HG02759 (cell line): ENCODE results near the gene NRXN2.
"Not testable (repeated sequence)": the region's sequence is repeated elsewhere in the genome, so short reads cannot be mapped to it uniquely, and the experiment has no call there.

Experiments used
- ATAC-seq: cut with Tn5 transposase; IDR thresholded peaks from one replicate; pipeline ENCODE4 v1.9.1; 2021; ENCODE audit warnings: mild to moderate bottlenecking, moderate library complexity; ENCODE audit not compliant: unreplicated experiment

Gene NRXN2

GRCh38 chr11:64705501-64705900 lies 17.5 kb downstream of the NRXN2 start:
- no peak for ATAC-seq

- ATAC-seq, result no peak
Observed at GRCh38 chr11:64703048-64703447, 19.9 kb downstream of the NRXN2 start.

GRCh38 chr11:64701956-64702355 lies 21.0 kb downstream of the NRXN2 start:
- ATAC-seq, result not testable (repeated sequence)

- no peak for ATAC-seq
Observed at GRCh38 chr11:64698427-64698826, 24.6 kb downstream of the NRXN2 start.

- no peak for ATAC-seq
Observed at GRCh38 chr11:64697663-64698375, 25.2 kb downstream of the NRXN2 start.

- no peak for ATAC-seq
Observed at GRCh38 chr11:64696045-64696444, 27.0 kb downstream of the NRXN2 start.

- no peak for ATAC-seq
Observed at GRCh38 chr11:64695548-64695947, 27.4 kb downstream of the NRXN2 start.

GRCh38 chr11:64694821-64695365 lies 28.1 kb downstream of the NRXN2 start:
- no peak for ATAC-seq

- ATAC-seq, result no peak
Observed at GRCh38 chr11:64694026-64694755, 28.8 kb downstream of the NRXN2 start.

GRCh38 chr11:64692764-64693331 lies 30.1 kb downstream of the NRXN2 start:
- no peak for ATAC-seq

- ATAC-seq, result no peak
Observed at GRCh38 chr11:64691543-64691942, 31.5 kb downstream of the NRXN2 start.

GRCh38 chr11:64690235-64690634 lies 32.8 kb downstream of the NRXN2 start:
- ATAC-seq, result no peak

GRCh38 chr11:64688534-64688982 lies 34.4 kb downstream of the NRXN2 start:
- ATAC-seq, result peak; percentile 84

GRCh38 chr11:64687643-64688533 lies 35.1 kb downstream of the NRXN2 start:
- no peak for ATAC-seq

- ATAC-seq, result no peak
Observed at GRCh38 chr11:64687204-64687603, 35.8 kb downstream of the NRXN2 start.

- ATAC-seq, result no peak
Observed at GRCh38 chr11:64686466-64687170, 36.4 kb downstream of the NRXN2 start.

GRCh38 chr11:64685536-64685935 lies 37.5 kb downstream of the NRXN2 start:
- no peak for ATAC-seq

- ATAC-seq, result no peak
Observed at GRCh38 chr11:64684357-64684756, 38.6 kb downstream of the NRXN2 start.

GRCh38 chr11:64681171-64681570 lies 41.8 kb downstream of the NRXN2 start:
- ATAC-seq, result no peak

GRCh38 chr11:64679846-64680245 lies 43.2 kb downstream of the NRXN2 start:
- ATAC-seq, result no peak
